ENCODE measurements around the gene LAMP2.

LAMP2 gene

DNA sequence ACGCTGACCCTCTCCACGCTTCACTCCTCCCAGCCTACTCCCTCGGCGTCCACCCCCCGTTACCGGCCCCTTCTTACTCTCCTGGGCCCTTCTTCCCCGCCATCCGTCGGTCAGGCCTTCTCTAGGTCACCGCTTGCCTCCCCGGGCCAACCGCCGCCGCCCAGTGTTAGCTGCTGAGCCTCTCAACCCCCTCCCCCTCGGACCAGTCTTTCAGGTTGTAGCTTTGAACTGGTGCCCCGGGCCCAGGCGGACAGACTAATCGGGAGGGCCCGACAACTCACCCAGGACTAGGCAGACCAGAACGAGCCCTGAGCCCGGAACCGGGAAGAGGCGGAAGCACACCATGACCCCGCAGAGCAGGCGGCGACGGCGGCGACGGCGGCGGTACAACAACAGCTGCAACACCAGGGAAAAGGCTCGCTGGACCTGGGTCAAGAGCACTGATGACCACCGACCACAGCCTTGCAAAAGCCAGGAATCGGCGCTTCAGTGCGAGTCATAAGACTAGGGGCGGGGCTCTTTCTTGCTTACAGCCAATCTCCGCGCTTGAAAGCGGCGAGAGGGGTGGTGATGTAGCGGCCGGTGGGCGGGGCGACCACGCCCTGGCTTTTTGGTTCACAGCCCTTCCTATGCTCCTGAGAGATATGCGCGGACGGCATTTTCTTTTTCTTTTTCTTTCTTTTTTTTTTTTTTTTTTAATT is at the start of gene LAMP2:
Gene LAMP2, minus strand, starts transcription at position 472 of the 701 bp plus-strand sequence. Its CDS starts 127 bp downstream, at position 345.
- peak within 1 kb of the TSS; percentile 78 for H3K9ac ChIP-seq (ENCODE audit: low read length)
- TF ChIP-seq, protein P1, sequence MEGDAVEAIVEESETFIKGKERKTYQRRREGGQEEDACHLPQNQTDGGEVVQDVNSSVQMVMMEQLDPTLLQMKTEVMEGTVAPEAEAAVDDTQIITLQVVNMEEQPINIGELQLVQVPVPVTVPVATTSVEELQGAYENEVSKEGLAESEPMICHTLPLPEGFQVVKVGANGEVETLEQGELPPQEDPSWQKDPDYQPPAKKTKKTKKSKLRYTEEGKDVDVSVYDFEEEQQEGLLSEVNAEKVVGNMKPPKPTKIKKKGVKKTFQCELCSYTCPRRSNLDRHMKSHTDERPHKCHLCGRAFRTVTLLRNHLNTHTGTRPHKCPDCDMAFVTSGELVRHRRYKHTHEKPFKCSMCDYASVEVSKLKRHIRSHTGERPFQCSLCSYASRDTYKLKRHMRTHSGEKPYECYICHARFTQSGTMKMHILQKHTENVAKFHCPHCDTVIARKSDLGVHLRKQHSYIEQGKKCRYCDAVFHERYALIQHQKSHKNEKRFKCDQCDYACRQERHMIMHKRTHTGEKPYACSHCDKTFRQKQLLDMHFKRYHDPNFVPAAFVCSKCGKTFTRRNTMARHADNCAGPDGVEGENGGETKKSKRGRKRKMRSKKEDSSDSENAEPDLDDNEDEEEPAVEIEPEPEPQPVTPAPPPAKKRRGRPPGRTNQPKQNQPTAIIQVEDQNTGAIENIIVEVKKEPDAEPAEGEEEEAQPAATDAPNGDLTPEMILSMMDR (IDR thresholded peaks at IDR 0.05; ENCODE audit: low read length), result no peak
- no peak for TF ChIP-seq EZH2 (optimal IDR thresholded peaks at IDR 0.05; ENCODE audit: low read depth, low read length)
- no peaks in the 10 kb centered on the region for H3K27me3 ChIP-seq (replicated peaks; ENCODE audit: insufficient read depth, low read length)
- H2AFZ ChIP-seq (ENCODE audit: low read length), result peak within 1 kb of the TSS; percentile 61
- no peaks in the 10 kb centered on the region for H3K9me2 ChIP-seq (replicated peaks; ENCODE audit: insufficient read depth, low read length)
- peaks cover 46% of the 10 kb centered on the region for H3K79me2 ChIP-seq (ENCODE audit: low read length)
- H3K4me3 ChIP-seq (ENCODE audit: low read length), result peak within 1 kb of the TSS; percentile 83
- H3K4me1 ChIP-seq (ENCODE audit: low read length), result no peaks in the 10 kb centered on the region
- peak; percentile 79 for DNase-seq
- H3K4me2 ChIP-seq (ENCODE audit: low read depth, low read length), result peak within 1 kb of the TSS; percentile 59
- no peaks in the 10 kb centered on the region for H3K36me3 ChIP-seq (replicated peaks; ENCODE audit: insufficient read depth, low read length)
- H3K9me3 ChIP-seq (replicated peaks; ENCODE audit: insufficient read depth, low read length), result no peaks in the 10 kb centered on the region
- H4K20me1 ChIP-seq (ENCODE audit: insufficient read depth, low read length), result no peaks in the 10 kb centered on the region
- H3F3A ChIP-seq (ENCODE audit: insufficient read depth, low read length), result no peaks in the 10 kb centered on the region
- H3K27ac ChIP-seq (ENCODE audit: low read length), result peak within 1 kb of the TSS; percentile 68; the same call in 1 of the 2 replicates

DNA sequence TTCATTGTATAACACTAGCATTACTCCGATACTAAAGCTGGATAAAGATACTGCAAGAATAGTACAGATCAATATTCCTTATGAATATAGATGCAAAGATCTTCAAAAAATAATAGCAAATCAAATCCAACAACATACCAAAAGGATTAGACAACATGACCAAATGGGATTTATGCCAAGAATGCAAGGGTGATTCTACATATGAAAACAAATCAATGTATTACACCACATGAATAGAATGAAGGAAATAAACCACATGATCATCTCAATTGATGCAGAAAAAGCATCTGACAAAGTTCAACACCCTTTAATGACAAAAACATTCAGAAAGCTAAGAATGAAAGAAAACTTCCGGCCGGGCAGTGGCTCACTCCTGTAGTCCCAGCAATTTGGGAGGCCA is 48.8 kb upstream of the LAMP2 start:
- no peaks in the 10 kb centered on the region for H3K27me3 ChIP-seq (replicated peaks; ENCODE audit: insufficient read depth, low read length)
- no peak for DNase-seq
- no peaks in the 10 kb centered on the region for H3K9me3 ChIP-seq (replicated peaks; ENCODE audit: insufficient read depth, low read length)
- no peak for TF ChIP-seq EZH2phosphoT487 (IDR thresholded peaks at IDR 0.05; ENCODE audit: low read length)
- TF ChIP-seq, protein P1 (IDR thresholded peaks at IDR 0.05; ENCODE audit: low read length), result no peak
- no peak for TF ChIP-seq EZH2 (optimal IDR thresholded peaks at IDR 0.05; ENCODE audit: low read depth, low read length)
- no peak overlapping the region for H3K27ac ChIP-seq (ENCODE audit: low read length)
- H2AFZ ChIP-seq (ENCODE audit: low read length), result no peak overlapping the region
- no peak overlapping the region for H3K4me2 ChIP-seq (ENCODE audit: low read depth, low read length)
- no peaks in the 10 kb centered on the region for H3F3A ChIP-seq (ENCODE audit: insufficient read depth, low read length)
- H3K9ac ChIP-seq (ENCODE audit: low read length), result no peak overlapping the region
- no peaks in the 10 kb centered on the region for H4K20me1 ChIP-seq (ENCODE audit: insufficient read depth, low read length)
- no peaks in the 10 kb centered on the region for H3K4me1 ChIP-seq (ENCODE audit: low read length)
- H3K4me3 ChIP-seq (ENCODE audit: low read length), result no peak overlapping the region
- no peaks in the 10 kb centered on the region for H3K79me2 ChIP-seq (ENCODE audit: low read length)
- H3K9me2 ChIP-seq (replicated peaks; ENCODE audit: insufficient read depth, low read length), result no peaks in the 10 kb centered on the region
- no peaks in the 10 kb centered on the region for H3K36me3 ChIP-seq (replicated peaks; ENCODE audit: insufficient read depth, low read length)

DNA sequence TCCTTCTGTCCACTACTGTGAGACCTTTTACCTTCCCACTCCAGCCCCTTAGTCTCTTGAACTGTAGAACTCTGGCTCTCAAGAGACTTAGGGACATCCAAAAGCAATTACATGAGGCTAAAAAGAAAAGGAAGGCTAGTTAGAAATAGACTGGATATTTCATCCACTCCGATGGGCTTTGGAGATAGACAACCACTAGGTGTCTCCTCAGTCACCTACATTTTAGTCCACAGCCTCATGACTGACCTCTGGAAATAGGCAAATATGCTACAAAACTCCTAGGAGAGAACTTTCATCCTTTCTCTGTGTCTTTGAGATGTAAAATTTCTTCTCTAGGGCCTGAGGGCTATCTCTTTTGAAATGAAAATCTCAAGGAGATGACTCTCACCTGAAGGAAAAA is 45.1 kb upstream of the LAMP2 start:
- no peaks in the 10 kb centered on the region for H4K20me1 ChIP-seq (ENCODE audit: insufficient read depth, low read length)
- TF ChIP-seq EZH2phosphoT487 (IDR thresholded peaks at IDR 0.05; ENCODE audit: low read length), result no peak
- TF ChIP-seq, protein P1 (IDR thresholded peaks at IDR 0.05; ENCODE audit: low read length), result peak; percentile 46
- H3K4me1 ChIP-seq (ENCODE audit: low read length), result no peaks in the 10 kb centered on the region
- no peaks in the 10 kb centered on the region for H3K9me2 ChIP-seq (replicated peaks; ENCODE audit: insufficient read depth, low read length)
- H3K4me2 ChIP-seq (ENCODE audit: low read depth, low read length), result no peak overlapping the region
- H3K4me3 ChIP-seq (ENCODE audit: low read length), result no peak overlapping the region
- no peaks in the 10 kb centered on the region for H3K27me3 ChIP-seq (replicated peaks; ENCODE audit: insufficient read depth, low read length)
- H3F3A ChIP-seq (ENCODE audit: insufficient read depth, low read length), result no peaks in the 10 kb centered on the region
- H3K79me2 ChIP-seq (ENCODE audit: low read length), result no peaks in the 10 kb centered on the region
- H3K36me3 ChIP-seq (replicated peaks; ENCODE audit: insufficient read depth, low read length), result no peaks in the 10 kb centered on the region
- peak; percentile 40 for DNase-seq
- H2AFZ ChIP-seq (ENCODE audit: low read length), result no peak overlapping the region
- H3K9me3 ChIP-seq (replicated peaks; ENCODE audit: insufficient read depth, low read length), result no peaks in the 10 kb centered on the region
- no peak overlapping the region for H3K9ac ChIP-seq (ENCODE audit: low read length)
- H3K27ac ChIP-seq (ENCODE audit: low read length), result no peak overlapping the region

Measured in MM.1S (cell line).